GM18907 (cell line): Measurements from ENCODE around the gene TENT4B.
A peak's percentile ranks its signal among the peaks of the same experiment; 100 is the strongest.

Experiments
- ATAC-seq: cut with Tn5 transposase; IDR thresholded peaks from one replicate; pipeline ENCODE4 v1.9.1; 2021; ENCODE audit warnings: mild to moderate bottlenecking, moderate library complexity; ENCODE audit not compliant: unreplicated experiment

Gene TENT4B

DNA sequence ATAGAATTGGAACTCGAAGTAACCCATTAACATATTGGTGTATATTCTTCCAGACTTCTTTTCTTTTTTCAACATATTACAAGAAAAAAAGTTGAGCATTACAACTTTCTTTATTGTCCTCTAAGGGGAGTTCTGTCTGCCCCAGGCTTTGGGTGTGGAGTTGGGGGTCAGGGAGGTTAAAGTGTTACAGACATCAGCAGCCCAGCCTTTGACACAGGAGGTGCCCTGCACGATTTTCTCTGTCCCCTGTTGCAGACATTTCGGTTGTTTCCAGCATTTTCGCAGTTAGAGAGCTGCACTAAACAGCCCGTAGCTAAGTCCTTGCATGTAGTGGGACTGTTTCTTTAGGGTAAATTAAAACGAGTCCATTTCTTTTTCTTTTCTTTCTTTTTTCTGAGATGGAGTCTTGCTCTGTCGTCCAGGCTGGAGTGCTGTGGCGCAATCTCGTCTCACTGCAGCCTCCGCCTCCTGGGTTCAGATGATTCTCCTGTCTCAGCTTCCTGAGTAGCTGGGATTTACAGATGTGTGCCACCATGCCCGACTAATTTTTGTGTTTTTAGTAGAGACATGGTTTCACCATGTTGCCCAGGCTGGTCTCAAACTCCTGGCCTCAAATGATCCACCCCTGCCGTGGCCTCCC, 99.9 kb downstream of the TENT4B start:
- ATAC-seq: no peak

DNA sequence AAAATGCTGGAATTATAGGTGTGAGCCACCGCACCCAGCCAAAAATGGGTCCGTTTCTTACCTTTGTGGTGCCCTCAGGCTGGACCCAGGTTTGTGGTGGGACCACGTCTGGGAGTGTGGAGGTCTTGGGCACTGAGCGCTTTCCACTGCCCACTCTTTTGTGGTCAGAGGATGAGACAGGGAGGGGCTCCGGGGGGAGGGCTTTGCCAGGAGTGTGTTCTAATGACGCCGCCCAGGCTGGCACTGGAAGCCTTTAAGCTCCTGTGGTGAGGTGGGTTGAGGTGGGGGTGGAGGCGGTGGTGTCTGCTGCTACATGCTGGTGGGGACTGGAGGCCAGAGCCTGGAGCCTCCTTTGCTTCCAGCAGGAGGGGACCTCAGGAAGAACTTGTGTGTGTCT, 100.4 kb downstream of the TENT4B start:
- no peak for ATAC-seq

DNA sequence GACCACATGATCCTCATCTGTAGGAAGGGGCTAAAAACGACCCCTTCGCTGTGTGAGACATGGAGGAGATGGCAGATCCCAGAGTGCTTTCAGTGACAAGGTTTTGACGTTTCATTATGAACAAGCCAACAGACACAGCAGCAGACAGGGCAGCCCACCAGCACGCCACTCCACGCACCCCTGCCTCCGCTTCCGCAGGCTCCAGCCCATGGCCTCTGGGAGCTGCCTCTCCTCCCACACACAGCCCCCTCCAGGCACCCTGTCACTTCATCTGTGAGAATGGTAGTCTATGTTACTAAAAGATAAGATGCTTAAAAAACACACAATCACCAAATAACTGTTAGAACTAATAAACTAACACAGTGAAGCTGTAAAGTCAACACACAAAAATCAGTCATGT, 101.0 kb downstream of the TENT4B start:
- ATAC-seq: no peak

DNA sequence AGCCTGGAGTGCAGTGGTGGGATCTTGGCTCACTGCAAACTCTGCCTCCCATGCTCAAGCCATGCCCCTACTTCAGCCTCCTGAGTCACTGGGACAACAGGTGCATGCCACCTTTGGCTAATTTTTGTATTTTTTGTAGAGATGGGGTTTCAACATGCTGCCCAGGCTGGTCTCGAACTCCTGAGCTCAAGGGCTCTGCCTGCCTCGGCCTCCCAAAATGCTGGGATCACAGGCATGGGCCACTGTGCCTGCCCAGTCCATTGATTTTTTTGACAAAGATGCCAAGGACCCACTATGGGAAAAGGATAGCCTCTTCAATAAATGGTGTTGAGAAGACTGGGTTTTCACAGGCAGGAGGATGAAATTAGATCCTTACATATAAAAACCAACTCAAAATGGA, 102.4 kb downstream of the TENT4B start:
- no peak for ATAC-seq

DNA sequence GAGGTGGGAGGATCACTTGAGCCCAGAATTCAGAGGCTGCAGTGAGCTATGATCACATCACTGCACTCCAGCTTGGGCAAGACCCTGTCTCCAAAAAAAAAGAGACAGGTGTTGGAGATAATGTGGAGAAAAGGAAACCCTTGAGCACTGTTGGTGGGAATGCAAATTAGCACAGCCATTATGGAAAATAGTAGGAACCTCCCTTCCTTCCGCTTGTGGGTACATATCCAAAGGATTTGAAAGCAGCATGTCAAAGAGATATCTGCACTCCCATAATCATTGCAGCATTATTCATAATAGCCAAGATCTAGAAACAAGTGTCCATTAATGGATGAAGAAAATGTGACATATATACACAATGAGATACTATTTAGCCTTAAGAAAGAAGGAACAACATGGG, 103.5 kb downstream of the TENT4B start:
- no peak for ATAC-seq

DNA sequence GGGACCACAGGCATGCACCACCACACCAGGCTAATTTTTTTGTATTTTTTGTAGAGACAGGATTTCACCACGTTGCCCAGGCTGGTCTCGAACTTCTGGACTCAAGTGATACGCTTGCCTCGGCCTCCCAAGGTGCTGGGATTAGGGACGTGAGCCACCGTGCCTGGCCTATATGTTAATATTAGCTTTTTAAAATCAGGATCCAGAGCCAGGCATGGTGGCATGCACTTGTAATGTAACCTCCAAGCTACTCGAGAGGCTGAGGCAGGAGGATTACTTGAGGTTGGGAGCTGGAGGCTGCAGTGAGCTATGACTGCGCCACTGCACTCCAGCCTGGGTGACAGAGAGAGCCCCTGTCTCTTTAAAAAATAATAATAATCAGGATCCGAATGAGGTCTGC, 104.8 kb downstream of the TENT4B start:
- ATAC-seq: no peak

DNA sequence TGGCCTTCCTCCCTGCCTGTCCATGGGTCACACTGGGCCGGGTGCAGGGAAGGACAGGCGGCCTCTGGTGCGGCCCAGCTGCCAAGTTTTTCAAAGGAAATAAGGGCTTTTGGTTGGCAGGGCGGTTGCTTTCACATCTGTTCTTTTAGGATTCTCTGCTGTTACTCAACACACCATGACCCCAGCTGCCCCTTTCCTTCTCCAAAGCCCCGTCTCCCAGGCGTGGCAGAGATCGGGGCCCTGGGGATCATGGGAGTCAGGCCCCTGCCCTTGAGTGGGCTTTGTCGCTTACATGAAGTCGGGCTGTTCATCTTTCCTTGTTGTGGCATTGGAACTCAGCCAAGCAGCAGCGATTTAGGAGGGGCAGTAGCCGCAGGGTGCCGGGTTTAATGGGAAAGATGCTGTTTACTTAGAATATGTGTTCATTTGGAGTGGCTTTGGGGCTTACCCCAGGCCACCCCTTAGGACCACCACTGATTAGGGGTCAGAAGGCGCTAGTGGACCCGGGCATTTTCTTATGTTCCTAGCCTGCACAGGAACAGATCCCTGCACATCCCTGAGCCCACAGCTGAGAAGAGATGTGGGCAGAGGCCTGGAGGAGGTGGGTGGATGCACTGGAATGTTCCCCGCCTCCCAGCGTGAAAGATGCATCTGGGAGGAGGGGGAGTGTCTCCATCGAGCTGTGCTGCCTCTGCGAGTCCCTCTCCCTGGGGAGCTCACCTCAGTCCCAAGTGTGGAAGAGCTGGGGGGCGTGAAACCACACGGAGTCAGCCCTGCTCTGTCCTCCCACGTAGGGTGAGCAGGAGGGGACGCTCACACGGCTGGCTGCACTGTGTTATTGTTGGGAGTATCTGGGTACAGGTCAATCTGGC, 106.5 kb downstream of the TENT4B start:
- ATAC-seq: no peak

DNA sequence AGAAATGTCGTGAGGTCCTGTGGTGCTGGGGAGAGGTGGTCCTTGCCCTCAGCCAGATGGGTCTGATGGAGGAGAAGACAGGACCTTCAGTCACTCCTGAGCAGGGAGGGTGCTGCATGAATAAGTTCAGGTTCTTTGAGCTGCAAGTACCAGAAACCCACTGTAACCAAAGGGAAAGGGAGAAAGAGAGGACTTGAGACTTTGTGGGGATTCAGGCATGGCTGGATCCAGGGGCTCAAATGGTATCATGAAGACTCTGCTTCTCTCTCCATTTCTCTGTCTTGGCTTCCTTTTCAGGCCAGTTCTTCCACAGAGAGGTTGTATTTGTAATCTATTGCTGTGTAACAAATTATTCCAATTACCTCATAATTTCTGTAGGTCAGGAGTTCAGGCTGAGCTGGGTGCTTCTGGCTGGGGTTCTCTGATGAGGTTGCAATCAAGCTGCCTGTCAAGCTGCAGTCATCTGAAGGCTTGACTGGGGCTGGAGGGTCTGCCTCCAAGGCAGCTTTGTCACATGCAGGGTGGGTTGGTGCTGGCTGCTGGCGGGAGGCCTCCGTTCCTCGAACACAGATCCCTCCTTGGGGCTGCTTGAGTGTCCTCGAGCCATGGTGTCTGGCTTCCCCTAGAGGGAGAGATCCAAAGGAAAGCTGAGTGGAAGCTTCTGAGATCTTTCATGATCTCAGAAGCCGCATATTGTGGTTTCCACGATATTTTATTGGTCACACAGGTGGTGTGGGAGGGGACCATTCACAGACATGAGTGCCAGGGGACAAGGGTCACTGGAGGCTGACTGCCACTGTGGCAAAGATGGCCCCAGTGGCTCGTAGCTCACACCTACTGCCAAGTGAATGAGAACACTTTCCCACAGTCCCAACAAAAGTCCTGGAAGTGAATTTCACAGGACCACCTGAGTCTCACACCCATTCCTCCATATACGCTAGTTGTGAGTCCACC, 107.4 kb downstream of the TENT4B start:
- no peak for ATAC-seq

DNA sequence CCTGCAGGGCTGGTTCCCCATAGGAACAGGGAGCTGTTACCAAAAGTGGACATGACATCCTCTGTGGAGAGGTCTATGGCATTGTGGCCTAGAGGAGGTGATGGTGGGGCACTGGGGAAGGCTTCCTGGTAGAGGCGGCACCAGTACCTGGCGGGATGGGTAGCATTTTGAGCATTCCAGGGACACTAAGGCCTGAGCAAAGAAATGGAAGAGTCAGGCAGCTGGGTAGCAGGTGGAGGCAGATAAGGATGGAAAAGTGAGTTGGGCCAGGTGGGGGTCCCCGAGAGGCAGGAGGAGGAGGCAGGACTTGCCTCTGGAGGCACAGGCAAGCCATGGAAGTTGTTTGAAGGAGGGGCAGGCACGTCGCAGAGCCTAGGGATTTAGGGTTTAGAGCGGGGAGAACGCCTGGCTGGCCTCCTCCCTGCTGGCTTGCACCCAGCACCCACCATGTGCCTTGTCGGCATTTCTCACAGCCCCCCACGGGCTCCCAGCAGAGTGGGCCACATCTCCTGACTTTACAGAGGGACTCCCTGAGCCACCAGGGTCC, 108.1 kb downstream of the TENT4B start:
- no peak for ATAC-seq

DNA sequence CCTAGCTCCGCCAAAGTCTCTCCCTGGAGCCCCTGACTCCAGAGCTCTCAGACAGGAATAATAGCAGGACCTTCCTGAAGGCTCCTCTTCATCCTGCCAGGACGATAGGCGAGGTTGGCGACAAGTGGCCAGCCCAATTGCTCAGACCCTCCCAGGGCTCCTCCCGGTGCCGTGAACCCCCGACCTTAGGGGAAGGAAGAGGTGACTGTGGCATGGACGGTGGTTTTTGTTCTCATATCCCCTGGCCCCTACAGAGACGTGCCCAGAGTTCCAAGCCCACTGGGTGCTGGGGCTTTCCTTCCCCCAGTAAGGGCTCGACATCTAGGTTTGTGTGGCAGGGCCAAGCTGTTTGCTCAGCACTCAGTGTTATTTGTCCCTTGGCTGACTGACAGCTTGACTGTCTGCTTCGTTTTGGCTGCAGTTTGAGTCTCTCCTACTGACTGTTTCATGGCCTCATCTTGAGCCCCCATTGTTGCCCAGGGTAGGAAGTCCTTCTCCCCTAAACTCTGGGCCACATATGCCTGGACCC, 108.7 kb downstream of the TENT4B start:
- ATAC-seq: no peak

DNA sequence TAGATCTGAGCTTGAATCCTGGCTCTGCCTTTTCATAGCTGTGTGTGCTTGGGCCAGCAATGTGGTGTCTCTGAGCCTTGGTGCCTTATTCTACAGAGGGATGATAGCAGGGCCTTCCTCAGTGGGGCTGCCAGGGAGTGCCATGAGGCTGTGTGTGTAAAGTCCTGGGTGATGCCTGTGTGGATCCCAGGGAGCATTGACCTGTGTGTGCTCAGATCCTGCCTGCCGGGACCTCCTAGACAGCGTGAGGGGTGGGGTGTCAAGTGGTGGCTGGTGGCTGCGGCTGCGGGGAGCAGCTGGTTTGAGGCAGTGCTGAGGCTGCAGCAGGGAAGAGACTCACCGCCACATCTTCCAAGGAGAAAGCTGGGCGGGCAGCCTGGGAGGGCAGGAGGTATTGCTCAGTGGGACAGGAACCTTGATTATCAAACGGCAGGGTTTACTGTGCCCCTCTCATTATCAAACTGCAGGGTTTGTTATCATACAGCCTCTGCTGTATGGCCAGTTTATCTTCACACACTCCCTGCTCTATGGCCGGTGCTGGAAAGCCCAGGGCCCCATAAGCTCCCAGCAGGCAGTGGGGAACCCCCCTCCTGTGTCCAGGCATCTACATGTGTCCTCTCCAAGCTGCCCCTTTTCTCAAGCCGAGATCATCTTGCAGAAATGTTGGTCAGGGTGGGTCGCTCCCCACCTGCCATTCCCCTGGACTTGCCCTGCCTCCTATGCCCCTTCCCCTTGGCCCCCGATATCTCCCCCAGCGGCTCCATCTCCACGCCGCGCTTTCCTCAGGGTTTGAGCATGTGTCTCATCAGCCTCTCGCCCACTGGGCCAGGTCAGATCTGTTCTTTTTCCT, 110.2 kb downstream of the TENT4B start:
- ATAC-seq: no peak

DNA sequence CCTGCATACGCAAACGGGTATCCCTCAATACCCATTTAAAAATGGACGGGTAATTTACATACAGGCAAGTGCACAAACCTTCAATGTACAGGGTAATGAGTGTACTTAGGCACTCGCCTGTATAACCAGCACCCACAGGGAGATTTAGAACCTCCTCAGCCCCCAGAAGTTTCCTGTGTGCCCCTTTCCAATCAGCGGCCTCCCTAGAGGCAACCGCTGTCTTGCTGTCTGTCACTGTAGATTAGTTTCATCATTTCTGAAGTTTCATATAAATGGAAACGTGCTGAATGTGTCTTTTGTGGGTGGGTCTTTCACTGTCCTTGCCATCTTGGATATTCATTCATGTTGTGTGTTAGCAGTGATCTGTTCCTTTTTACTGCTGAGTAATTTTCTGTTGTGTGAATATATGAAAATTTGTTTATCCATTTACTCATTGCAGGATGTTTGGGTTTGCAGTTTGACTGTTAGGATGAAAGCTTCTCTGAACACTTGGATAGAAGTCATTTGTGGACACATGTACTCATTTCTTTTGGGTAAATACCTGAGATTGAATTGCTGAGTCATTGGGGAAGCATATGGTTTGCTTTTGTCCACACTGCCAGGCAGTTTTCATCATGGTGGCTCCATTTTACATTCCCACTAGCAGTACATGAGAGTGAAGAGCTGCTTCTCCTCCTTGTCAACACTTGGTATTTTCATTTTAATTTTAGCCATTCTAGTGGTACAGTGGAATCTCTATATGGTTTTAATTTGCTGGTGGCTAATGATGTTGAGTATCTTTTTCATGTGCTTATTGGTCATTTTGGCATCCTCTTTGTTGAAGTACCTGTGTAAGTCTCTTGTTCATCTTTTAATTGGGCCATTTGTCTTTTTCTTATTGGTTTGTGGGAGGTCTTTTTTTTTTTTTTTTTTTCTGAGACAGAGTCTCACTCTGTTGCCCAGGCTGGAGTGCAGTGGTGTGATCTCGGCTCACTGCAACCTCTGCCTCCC, 111.1 kb downstream of the TENT4B start:
- peak; percentile 47 for ATAC-seq

DNA sequence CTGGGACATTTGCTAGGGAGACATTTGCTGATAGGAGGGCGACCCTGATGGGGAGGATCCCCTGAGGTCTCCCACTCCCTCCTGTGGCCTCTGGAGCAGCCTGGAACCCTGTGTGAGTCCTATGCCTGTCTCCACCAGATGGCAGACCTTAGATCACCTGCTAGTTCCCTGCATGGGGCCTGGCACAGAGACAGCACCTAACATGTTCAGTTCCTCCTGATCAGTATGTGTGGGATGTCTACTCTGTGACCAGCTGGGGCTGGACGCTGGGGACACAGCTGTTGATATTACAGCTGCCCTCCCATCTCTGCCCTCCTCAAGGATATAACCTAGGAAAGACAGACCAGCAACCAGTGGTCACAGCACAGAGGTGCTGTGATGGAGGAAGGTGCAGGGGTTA, 112.2 kb downstream of the TENT4B start:
- ATAC-seq: no peak

DNA sequence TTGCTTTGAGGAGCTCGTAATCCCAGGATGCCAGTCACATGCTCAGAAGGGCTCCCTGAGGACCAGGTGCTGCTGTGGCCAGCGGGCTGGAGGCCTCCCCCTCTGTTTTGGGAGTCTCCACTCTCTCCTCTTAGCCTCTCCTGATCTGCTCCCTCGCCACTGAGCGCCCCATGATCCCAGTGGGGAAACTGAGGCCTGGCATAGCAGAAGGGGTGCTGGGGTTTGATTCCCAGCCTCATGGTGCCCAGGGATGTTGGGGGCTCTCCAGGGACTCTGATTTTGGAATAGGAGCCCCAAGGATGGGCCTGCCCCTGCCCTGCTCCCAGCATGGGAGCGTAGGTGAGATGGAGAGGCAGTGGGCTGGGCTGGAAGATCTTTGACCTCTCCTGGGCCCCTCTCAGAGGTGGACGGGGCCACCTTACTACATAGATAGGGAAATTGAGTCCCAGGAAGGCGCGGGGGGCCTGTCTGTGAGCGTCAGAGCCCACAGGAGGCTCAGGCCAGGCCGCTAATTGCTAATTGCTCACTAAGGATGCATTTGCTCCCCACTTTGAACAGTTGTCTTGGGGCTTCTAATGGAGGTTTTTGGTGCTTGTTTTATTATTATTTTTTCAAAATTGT, 112.7 kb downstream of the TENT4B start:
- no peak for ATAC-seq

DNA sequence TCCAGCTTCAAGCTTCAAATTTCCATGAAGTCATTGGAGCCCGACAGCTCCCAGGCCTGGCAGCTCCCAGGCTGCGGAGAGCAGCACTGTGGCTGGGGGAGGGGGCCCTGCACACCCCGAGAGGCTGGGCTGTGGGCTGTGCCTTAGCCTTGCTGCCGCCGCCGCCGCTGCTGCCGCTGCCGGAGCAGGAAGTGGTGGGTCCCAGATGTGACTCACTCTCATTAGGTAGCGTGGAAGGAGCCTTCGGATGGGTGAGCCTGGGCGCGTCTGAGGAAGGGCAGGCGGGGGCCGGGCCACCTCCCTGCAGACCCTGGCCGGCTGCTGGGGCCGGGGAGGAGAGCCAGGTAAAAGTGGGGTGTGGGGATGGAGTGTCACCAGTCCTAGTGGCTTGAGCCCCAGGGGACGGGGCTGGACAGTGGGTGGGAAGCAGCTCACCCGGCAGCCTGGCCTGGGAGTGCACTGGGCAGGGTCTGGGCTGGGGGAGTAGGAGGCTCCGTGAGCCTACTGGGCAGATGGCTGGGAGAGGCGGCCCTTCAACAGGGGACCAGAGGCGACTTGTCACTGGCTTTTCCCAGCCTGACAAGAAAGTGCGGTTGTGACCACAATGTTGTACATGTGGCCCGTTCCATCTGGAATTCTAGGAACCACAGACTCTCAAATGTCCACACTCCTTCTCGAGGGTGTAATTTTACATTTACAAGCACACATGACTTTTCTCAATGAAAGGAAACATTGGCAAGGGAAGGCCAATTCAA, 113.4 kb downstream of the TENT4B start, which contains the start of gene ADCY7:
ADCY7 (plus strand) TSS at position 215 of the 755 bp plus-strand sequence. CDS start 21,629 bp downstream, outside the sequence.
- ATAC-seq: peak; percentile 77

DNA sequence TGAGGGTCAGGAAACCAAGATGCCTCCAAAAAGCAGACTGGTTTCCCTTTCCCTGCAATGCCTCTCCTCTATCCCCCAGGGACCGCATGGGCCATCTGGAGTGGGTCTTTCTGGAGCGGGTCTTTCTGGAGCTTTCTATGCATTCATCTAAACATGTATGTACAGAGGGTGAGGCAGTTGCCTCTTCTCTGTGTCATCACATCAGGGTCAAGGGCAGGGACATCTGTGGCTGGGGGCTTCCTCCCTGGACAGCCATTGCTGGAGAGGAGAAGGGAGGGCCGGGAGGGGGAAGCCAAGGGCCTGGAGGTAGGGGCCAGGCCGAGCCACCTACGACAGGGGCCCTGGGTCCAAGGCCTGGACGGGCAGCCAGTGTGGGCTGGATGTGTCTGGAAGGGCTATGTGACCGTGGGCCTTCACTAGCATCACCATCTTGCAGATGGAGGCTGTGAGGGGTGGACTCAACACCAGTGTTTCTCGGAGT, 114.1 kb downstream of the TENT4B start:
- no peak for ATAC-seq

DNA sequence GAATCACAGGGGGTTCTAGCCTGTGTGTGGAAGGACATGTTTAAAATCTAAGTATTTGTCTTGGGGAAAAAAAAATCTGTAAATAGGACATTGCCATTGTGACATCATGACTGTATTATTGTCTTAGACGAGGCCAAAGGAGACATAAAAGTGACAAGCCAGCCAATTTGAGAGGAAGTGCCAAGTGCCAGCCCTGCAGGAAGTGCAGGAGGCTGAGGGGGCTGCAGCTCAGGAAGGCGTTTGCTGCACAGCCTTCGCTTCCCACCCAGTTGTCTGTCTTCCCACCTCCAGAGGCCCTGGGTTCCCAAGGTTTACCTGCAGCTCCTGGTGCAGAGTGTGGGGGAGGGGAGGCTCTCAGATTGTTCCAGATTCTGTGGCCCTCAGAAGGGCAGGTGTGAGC, 114.5 kb downstream of the TENT4B start:
- ATAC-seq: no peak
